Left ventricle myocardium inferior (tissue), 1 donor: ENCODE data around the gene STYXL2. TPM values are rescaled to one million over a fixed set of nuclear protein-coding genes. Genes with fewer than 3 reads are reported as not detected.

Source experiments
- DNase-seq: peaks from one replicate; pipeline ENCODE4 v3.0.0-alpha.2; 2020
- H3K27ac ChIP-seq: fragments of 200-600 bp; replicated peaks from 2 replicates; pipeline ENCODE4 v1.8.0; 2021
- H3K27me3 ChIP-seq: fragments of 200-600 bp; 2 replicates; pipeline ENCODE4 v1.8.0; 2021; ENCODE audit warnings: low read depth
- H3K36me3 ChIP-seq: fragments of 200-600 bp; 2 replicates; pipeline ENCODE4 v1.8.0; 2021
- H3K4me1 ChIP-seq: fragments of 200-600 bp; 2 replicates; pipeline ENCODE4 v1.8.0; 2021
- H3K4me3 ChIP-seq: fragments of 200-600 bp; 2 replicates; pipeline ENCODE4 v1.8.0; 2021; ENCODE audit warnings: mild to moderate bottlenecking, moderate library complexity
- H3K9me3 ChIP-seq: fragments of 200-600 bp; replicated peaks from 2 replicates; pipeline ENCODE4 v1.8.0; 2021
- intact Hi-C: fragments of 100-400 bp; cut with micrococcal nuclease; formaldehyde crosslinking; loops from one replicate; pipeline ENCODE4 v1.11.0; 2022
- total RNA-seq: library from RNA; stranded (reverse); fragmentation: NEBNext Ultra II Directional; extraction: Animal tissue kit (Norgen Biotek cat#: 25700); gene quantifications from one replicate; pipeline ENCODE4 v1.2.1, GENCODE V29; 2021
- TF ChIP-seq, protein P1 (sequence below): fragments of 200-600 bp; IDR thresholded peaks from 2 replicates; pipeline ENCODE4 v1.8.0; 2021; ENCODE audit warnings: antibody characterized with exemption, mild to moderate bottlenecking, borderline replicate concordance
- donor health status: DM: no; HTN: yes; CAD: no; lungs with severe emphysema.

STYXL2 gene
- total RNA-seq, 1 donor from 2014 or later, result 177 TPM

DNA sequence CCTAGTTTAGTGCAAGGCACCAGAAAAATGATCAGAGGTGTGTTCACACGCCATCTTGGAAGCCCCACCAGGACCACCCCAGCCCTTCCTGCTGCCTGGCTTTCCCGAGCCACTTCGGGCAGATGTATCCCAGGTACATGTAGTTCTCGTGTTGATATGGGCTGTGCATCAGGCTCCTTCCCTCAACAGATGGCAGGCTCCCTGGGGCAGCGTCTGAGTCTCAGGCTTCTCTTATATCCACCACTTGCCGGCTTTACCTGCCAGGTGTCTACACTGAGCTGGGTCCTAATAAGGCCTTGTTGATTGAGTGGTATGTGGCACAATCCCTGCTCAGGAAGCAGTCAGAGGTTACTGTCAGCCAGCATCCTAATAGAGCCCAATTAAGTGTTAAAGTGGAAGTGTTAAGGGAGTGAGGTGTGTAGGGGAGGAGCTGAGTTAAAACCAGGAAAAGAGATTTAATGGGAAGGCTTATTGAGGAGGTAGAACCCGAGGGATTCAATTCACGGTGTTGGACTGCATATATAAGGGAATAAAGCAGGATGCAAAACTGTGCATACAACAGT lies 12.2 kb upstream of the STYXL2 start:
- no peaks in the 10 kb centered on the region for H3K9me3 ChIP-seq
- H3K4me1 ChIP-seq, result peaks cover 44% of the 10 kb centered on the region
- peaks cover 23% of the 10 kb centered on the region for H3K27me3 ChIP-seq
- H3K4me3 ChIP-seq, result no peak overlapping the region
- no peaks in the 10 kb centered on the region for H3K36me3 ChIP-seq
- TF ChIP-seq, protein P1, sequence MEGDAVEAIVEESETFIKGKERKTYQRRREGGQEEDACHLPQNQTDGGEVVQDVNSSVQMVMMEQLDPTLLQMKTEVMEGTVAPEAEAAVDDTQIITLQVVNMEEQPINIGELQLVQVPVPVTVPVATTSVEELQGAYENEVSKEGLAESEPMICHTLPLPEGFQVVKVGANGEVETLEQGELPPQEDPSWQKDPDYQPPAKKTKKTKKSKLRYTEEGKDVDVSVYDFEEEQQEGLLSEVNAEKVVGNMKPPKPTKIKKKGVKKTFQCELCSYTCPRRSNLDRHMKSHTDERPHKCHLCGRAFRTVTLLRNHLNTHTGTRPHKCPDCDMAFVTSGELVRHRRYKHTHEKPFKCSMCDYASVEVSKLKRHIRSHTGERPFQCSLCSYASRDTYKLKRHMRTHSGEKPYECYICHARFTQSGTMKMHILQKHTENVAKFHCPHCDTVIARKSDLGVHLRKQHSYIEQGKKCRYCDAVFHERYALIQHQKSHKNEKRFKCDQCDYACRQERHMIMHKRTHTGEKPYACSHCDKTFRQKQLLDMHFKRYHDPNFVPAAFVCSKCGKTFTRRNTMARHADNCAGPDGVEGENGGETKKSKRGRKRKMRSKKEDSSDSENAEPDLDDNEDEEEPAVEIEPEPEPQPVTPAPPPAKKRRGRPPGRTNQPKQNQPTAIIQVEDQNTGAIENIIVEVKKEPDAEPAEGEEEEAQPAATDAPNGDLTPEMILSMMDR, result no peak
- H3K27ac ChIP-seq, result no peak overlapping the region
- no peak for DNase-seq
- intact Hi-C loops, result no loop called here

DNA sequence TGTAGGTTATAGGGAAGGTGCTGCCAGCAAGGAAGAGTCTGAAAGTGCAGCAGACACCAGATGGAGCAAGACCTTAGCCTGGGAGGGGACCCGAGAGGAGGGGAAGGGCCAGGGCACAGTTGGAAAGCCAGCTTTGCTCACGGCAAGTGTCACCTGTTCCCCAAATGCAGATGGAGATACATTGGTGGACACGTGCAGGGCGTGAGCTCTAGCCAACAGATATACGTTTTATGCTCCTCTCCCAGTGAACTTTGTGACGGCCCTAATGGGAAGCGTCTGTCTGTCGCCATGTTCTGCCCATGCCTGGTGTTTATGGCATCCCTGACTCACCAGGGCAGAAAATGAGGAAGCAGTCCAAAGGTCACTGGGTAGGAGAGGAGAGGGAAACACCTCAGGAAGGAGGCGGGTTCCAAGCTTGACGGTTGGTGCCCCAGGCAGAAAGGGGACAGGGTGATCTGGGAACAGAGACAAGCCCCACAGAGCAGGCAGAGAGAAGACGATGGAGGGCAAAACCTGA lies 11.3 kb upstream of the STYXL2 start:
- H3K27me3 ChIP-seq, result peaks cover 23% of the 10 kb centered on the region
- peaks cover 39% of the 10 kb centered on the region for H3K4me1 ChIP-seq
- peak overlapping the region; percentile 32 for H3K27ac ChIP-seq
- no peak overlapping the region for H3K4me3 ChIP-seq
- no peaks in the 10 kb centered on the region for H3K36me3 ChIP-seq
- H3K9me3 ChIP-seq, result no peaks in the 10 kb centered on the region
- intact Hi-C loops, result no loop called here
- TF ChIP-seq, protein P1, result no peak
- DNase-seq, result no peak

DNA sequence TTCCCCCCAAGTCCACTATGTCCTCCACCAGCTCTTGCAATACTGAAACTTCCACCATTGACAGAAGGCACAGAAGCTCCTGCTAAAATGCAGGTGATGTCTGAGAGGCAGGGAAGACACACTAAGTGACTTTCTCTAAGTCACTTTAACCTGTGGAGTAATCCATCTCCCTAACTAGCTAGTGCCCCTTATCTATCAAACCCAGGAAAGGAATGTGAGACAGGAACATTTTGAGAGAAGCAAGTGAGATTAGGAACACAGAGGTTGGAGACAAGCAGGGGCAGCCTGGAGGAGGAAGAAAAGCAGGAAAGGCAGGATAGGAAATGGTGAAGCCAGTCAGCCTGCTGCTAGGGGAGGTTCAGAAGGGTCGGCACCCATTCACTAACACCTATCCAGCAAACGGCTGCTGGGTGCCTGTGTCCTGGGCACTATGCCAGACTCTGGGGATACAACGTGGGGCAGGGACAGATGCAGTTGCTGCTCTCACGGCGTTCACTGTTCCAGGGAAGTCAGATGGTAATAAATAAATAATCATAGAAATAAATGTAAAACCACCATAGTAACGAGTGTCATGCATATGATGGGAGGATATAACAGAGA lies 10.7 kb upstream of the STYXL2 start:
- Histone ChIP-seq H3K9me3 (no peaks in the 10 kb centered on the region), H3K4me3 (no peak overlapping the region), H3K36me3 (no peaks in the 10 kb centered on the region), H3K4me1 (peaks cover 35% of the 10 kb centered on the region), H3K27ac (peak overlapping the region; percentile 32), H3K27me3 (peaks cover 23% of the 10 kb centered on the region)
- TF ChIP-seq, protein P1, result no peak
- intact Hi-C loops, result no loop called here
- DNase-seq, result peak; percentile 34

DNA sequence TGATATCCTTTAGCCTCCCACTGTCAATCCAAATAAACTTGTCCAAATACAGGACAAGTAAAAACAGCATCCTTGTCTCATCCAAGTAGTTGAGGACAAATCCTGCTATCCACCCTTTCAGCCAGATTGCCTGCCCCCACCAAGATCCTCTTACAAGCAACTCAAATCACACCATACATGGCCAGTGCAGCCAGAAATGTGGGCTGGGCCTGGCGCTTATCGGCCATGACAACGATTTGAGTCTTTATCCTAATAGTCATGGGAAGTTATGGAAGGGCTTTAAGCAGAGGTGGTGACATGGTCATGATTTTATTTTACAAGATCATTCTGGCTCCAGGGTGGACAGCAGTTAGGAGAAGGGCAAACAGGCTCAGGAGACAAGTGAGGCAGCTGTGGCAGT lies 10.0 kb upstream of the STYXL2 start:
- H3K27ac ChIP-seq, result peak overlapping the region; percentile 32
- intact Hi-C loops, result no loop called here

DNA sequence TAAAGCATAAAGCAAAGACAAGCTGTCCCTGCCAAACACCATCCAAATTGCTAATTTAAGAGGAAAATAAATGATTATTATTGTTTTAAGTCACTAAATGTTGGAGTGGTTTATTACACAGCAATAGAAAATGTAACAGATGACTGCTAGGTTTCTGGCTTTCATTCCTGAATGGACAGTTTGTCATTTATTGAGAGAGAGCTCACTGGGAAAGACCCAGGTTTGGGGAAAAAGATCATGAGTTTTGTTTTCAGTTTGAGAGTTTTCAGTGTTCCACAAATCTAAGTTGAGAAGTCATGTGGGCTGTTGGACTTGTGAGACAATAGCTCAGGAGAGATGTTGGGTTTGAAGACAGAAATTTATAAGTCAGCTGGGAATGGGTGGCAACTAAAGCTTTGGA lies 9.1 kb upstream of the STYXL2 start:
- no peaks in the 10 kb centered on the region for H3K36me3 ChIP-seq
- peaks cover 23% of the 10 kb centered on the region for H3K27me3 ChIP-seq
- intact Hi-C loops, result no loop called here
- no peak overlapping the region for H3K4me3 ChIP-seq
- DNase-seq, result no peak
- peaks cover 32% of the 10 kb centered on the region for H3K4me1 ChIP-seq
- no peak overlapping the region for H3K27ac ChIP-seq
- no peaks in the 10 kb centered on the region for H3K9me3 ChIP-seq
- TF ChIP-seq, protein P1, result no peak

More for the DNA sequence above, 10.0 kb upstream of the STYXL2 start:
- TF ChIP-seq, protein P1, result no peak
- H3K4me1 ChIP-seq, result peaks cover 32% of the 10 kb centered on the region
- H3K9me3 ChIP-seq, result no peaks in the 10 kb centered on the region
- peaks cover 23% of the 10 kb centered on the region for H3K27me3 ChIP-seq
- H3K4me3 ChIP-seq, result no peak overlapping the region
- DNase-seq, result no peak
- H3K36me3 ChIP-seq, result no peaks in the 10 kb centered on the region
